H9 (cell line): ENCODE results near the gene NTPCR. TPM values are rescaled to one million over a fixed set of nuclear protein-coding genes. Genes with fewer than 3 reads are reported as not detected.

ENCODE experiments used
- DNase-seq: peaks from one replicate; pipeline ENCODE4 v3.0.0-alpha.2; 2017
- H2AFZ ChIP-seq: one replicate; pipeline ENCODE4 v1.6.1; 2013; ENCODE audit warnings: mild to moderate bottlenecking, low read length, control low read depth, moderate library complexity
- H2AK5ac ChIP-seq: 2 replicates; pipeline ENCODE4 v1.6.1; 2013; ENCODE audit warnings: low read length, control low read depth, mixed read lengths; ENCODE audit not compliant: insufficient read length
- H2BK120ac ChIP-seq: one replicate; pipeline ENCODE4 v1.6.1; 2013; ENCODE audit warnings: low read depth, mild to moderate bottlenecking, low read length, control low read depth, inconsistent platforms; ENCODE audit not compliant: poor library complexity, severe bottlenecking
- H2BK12ac ChIP-seq: 2 replicates; pipeline ENCODE4 v1.6.1; 2013; ENCODE audit warnings: low read length, control low read depth, mixed read lengths, low read depth; ENCODE audit not compliant: insufficient read length
- H2BK15ac ChIP-seq: 2 replicates; pipeline ENCODE4 v1.6.1; 2013; ENCODE audit warnings: low read depth, low read length, control low read depth
- H2BK20ac ChIP-seq: one replicate; pipeline ENCODE4 v1.6.1; 2013; ENCODE audit warnings: low read depth, mild to moderate bottlenecking, low read length, control low read depth, inconsistent platforms; ENCODE audit not compliant: poor library complexity, severe bottlenecking
- H2BK5ac ChIP-seq: 2 replicates; pipeline ENCODE4 v1.6.1; 2013; ENCODE audit warnings: low read length, control low read depth, mixed read lengths; ENCODE audit not compliant: insufficient read length
- H3K14ac ChIP-seq: 2 replicates; pipeline ENCODE4 v1.6.1; 2013; ENCODE audit warnings: low read length, control low read depth; ENCODE audit not compliant: insufficient read depth
- H3K18ac ChIP-seq: 2 replicates; pipeline ENCODE4 v1.6.1; 2013; ENCODE audit warnings: low read depth, mild to moderate bottlenecking, mixed read lengths, low read length, control low read depth; ENCODE audit not compliant: insufficient read length
- H3K23ac ChIP-seq: 2 replicates; pipeline ENCODE4 v1.6.1; 2013; ENCODE audit warnings: low read length, control low read depth, mixed read lengths, low read depth; ENCODE audit not compliant: insufficient read length
- H3K23me2 ChIP-seq: 2 replicates; pipeline ENCODE4 v1.6.1; 2013; ENCODE audit warnings: low read depth, mild to moderate bottlenecking, mixed read lengths, low read length, control low read depth; ENCODE audit not compliant: insufficient read length, poor library complexity, severe bottlenecking
- H3K27ac ChIP-seq: 2 replicates; pipeline ENCODE4 v1.5.1; 2013; ENCODE audit warnings: low read length, control low read depth, mixed read lengths, low read depth; ENCODE audit not compliant: insufficient read length
- H3K27me3 ChIP-seq: 2 replicates; pipeline ENCODE4 v1.6.1; 2013; ENCODE audit warnings: low read length, control low read depth, inconsistent platforms; ENCODE audit not compliant: insufficient read depth
- H3K4ac ChIP-seq: 2 replicates; pipeline ENCODE4 v1.6.1; 2013; ENCODE audit warnings: low read depth, mild to moderate bottlenecking, control low read depth, inconsistent platforms, low read length, moderate library complexity
- H3K4me1 ChIP-seq: 2 replicates; pipeline ENCODE4 v1.6.1; 2013; ENCODE audit warnings: low read length, control low read depth, inconsistent platforms; ENCODE audit not compliant: insufficient read depth
- H3K4me2 ChIP-seq: 2 replicates; pipeline ENCODE4 v1.6.1; 2013; ENCODE audit warnings: low read length, control low read depth, mixed read lengths; ENCODE audit not compliant: insufficient read length, insufficient read depth
- H3K56ac ChIP-seq: 2 replicates; pipeline ENCODE4 v1.6.1; 2013; ENCODE audit warnings: low read depth, mild to moderate bottlenecking, mixed read lengths, low read length, control low read depth; ENCODE audit not compliant: insufficient read length
- H3K79me1 ChIP-seq: 2 replicates; pipeline ENCODE4 v1.6.1; 2013; ENCODE audit warnings: low read depth, mild to moderate bottlenecking, moderate library complexity, low read length, control low read depth, inconsistent platforms; ENCODE audit not compliant: insufficient read depth, poor library complexity, severe bottlenecking
- H3K79me2 ChIP-seq: 2 replicates; pipeline ENCODE4 v1.6.1; 2013; ENCODE audit warnings: low read length, control low read depth, inconsistent platforms; ENCODE audit not compliant: insufficient read depth
- H3K9ac ChIP-seq: 2 replicates; pipeline ENCODE4 v1.6.1; 2013; ENCODE audit warnings: low read length, control low read depth, mixed read lengths; ENCODE audit not compliant: insufficient read length; ENCODE audit errors: extremely low read depth
- H3K9me3 ChIP-seq: one replicate; pipeline ENCODE4 v1.6.1; 2013; ENCODE audit warnings: low read depth, low read length, inconsistent platforms; ENCODE audit not compliant: control insufficient read depth
- H3T11ph ChIP-seq: one replicate; pipeline ENCODE4 v1.6.1; 2013; ENCODE audit warnings: mild to moderate bottlenecking, low read length, control low read depth, inconsistent platforms
- H4K20me1 ChIP-seq: one replicate; pipeline ENCODE4 v1.6.1; 2013; ENCODE audit not compliant: control insufficient read depth, insufficient read length, insufficient read depth
- H4K5ac ChIP-seq: 2 replicates; pipeline ENCODE4 v1.6.1; 2013; ENCODE audit warnings: low read depth, mild to moderate bottlenecking, mixed read lengths, low read length, control low read depth; ENCODE audit not compliant: insufficient read length
- H4K8ac ChIP-seq: replicated peaks from 2 replicates; pipeline ENCODE4 v1.6.1; 2013; ENCODE audit warnings: low read length, control low read depth, mixed read lengths, low read depth; ENCODE audit not compliant: insufficient read length
- H4K91ac ChIP-seq: 2 replicates; pipeline ENCODE4 v1.6.1; 2013; ENCODE audit warnings: low read depth, mild to moderate bottlenecking, moderate library complexity, mixed read lengths, low read length, control low read depth; ENCODE audit not compliant: insufficient read length
- H3K27ac Mint-ChIP-seq, 3 experiments: 2 replicates in 2 of 3; 3 replicates in 1 of 3; pipeline ENCODE4 v1.8.0; 2020 to 2021; ENCODE audit warnings: mixed read lengths in 3 of 3, mild to moderate bottlenecking in 1 of 3, moderate library complexity in 1 of 3
- H3K27me3 Mint-ChIP-seq: 2 replicates; pipeline ENCODE4 v1.8.0; 2021; ENCODE audit warnings: low read depth, mild to moderate bottlenecking, moderate library complexity, mixed read lengths
- H3K36me3 Mint-ChIP-seq, 3 experiments: 2 replicates in 2 of 3; 3 replicates in 1 of 3; pipeline ENCODE4 v1.8.0; 2020 to 2021; ENCODE audit warnings: low read depth in 3 of 3, mixed read lengths in 3 of 3; ENCODE audit not compliant: insufficient read depth in 1 of 3
- H3K4me1 Mint-ChIP-seq, 2 experiments: 2 replicates each; pipeline ENCODE4 v1.8.0; 2020; ENCODE audit warnings: mixed read lengths in 2 of 2
- H3K4me3 Mint-ChIP-seq, 2 experiments: 2 replicates in 1 of 2; 3 replicates in 1 of 2; pipeline ENCODE4 v1.8.0; 2020 to 2021; ENCODE audit warnings: mild to moderate bottlenecking in 2 of 2, mixed read lengths in 2 of 2, moderate library complexity in 1 of 2
- H3K9me3 Mint-ChIP-seq, 2 experiments: 2 replicates in 1 of 2; 3 replicates in 1 of 2; pipeline ENCODE4 v1.8.0; 2020; ENCODE audit warnings: mild to moderate bottlenecking in 2 of 2, mixed read lengths in 2 of 2, moderate library complexity in 1 of 2
- WGBS: extraction: QIAGEN DNeasy Blood & Tissue Kit; methylation state at CpG from one replicate; pipeline ENCODE4 v1.1.7; 2013; ENCODE audit warnings: missing lambda C conversion rate, low lambda C conversion rate, mixed read lengths; ENCODE audit not compliant: insufficient read length; ENCODE audit errors: extremely low coverage; 5-methylcytosine and 5-hydroxymethylcytosine counted together
- total RNA-seq: library from RNA; stranded (reverse); gene quantifications from 2 replicates; pipeline ENCODE4 v1.2.1, GENCODE V29; 2021
- TF ChIP-seq, protein P1 (sequence below): fragments of 200-600 bp; sonication (generic); conservative IDR thresholded peaks from 3 replicates; pipeline ENCODE4 v1.8.0; 2021; ENCODE audit warnings: antibody characterized with exemption, mild to moderate bottlenecking

Gene NTPCR
- total RNA-seq, 1 experiment from 2014 or later, result 87.4 TPM

GRCh38 chr1:232964601-232965000 is 14.2 kb downstream of the NTPCR start:
- Histone ChIP-seq H3K56ac (no peak overlapping the region), H4K8ac (no peak overlapping the region), H3K4me2 (no peak overlapping the region), H2AFZ (no peak overlapping the region), H2BK20ac (no peak overlapping the region), H2BK120ac (no peak overlapping the region), H3K23ac (no peak overlapping the region), H3K9me3 (no peaks in the 10 kb centered on the region), H2BK5ac (no peak overlapping the region), H3K23me2 (no peaks in the 10 kb centered on the region), H4K20me1 (no peaks in the 10 kb centered on the region), H3K27me3 (no peaks in the 10 kb centered on the region), H3K4ac (no peak overlapping the region), H2BK15ac (no peak overlapping the region), H3K18ac (no peak overlapping the region), H3K79me1 (peaks cover 8% of the 10 kb centered on the region), H3K14ac (no peak overlapping the region), H4K91ac (no peak overlapping the region), H3K4me1 (no peaks in the 10 kb centered on the region), H4K5ac (no peak overlapping the region), H3K9ac (no peak overlapping the region), H3T11ph (no peak overlapping the region), H2BK12ac (no peak overlapping the region), H3K79me2 (no peaks in the 10 kb centered on the region; the same call in 1 of the 2 replicates), H3K27ac (no peak overlapping the region), H2AK5ac (no peak overlapping the region)
- H3K9me3 Mint-ChIP-seq, result no peaks in the 10 kb centered on the region
- H3K36me3 Mint-ChIP-seq, result peaks cover 5 to 53% (median 41%) of the 10 kb centered on the region in 3 experiments; a peak in 6 of 7 replicates
- no peak overlapping the region for H3K4me3 Mint-ChIP-seq
- TF ChIP-seq, protein P1, sequence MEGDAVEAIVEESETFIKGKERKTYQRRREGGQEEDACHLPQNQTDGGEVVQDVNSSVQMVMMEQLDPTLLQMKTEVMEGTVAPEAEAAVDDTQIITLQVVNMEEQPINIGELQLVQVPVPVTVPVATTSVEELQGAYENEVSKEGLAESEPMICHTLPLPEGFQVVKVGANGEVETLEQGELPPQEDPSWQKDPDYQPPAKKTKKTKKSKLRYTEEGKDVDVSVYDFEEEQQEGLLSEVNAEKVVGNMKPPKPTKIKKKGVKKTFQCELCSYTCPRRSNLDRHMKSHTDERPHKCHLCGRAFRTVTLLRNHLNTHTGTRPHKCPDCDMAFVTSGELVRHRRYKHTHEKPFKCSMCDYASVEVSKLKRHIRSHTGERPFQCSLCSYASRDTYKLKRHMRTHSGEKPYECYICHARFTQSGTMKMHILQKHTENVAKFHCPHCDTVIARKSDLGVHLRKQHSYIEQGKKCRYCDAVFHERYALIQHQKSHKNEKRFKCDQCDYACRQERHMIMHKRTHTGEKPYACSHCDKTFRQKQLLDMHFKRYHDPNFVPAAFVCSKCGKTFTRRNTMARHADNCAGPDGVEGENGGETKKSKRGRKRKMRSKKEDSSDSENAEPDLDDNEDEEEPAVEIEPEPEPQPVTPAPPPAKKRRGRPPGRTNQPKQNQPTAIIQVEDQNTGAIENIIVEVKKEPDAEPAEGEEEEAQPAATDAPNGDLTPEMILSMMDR, result no peak
- no peak for DNase-seq
- no peaks in the 10 kb centered on the region; a peak in 1 of 4 replicates for H3K4me1 Mint-ChIP-seq
- H3K27me3 Mint-ChIP-seq, result no peaks in the 10 kb centered on the region
- no CpG with 5 or more reads among the region's 4 CpGs for WGBS
- H3K27ac Mint-ChIP-seq, result no peak overlapping the region
